GM12878 (cell line): ENCODE results near the gene LRTM1. TPM values are rescaled to one million over a fixed set of nuclear protein-coding genes. Genes with fewer than 3 reads are reported as not detected.

Source experiments
- ATAC-seq: fragments of 200-7000 bp; cut with Tn5 transposase; 3 replicates; pipeline ENCODE4 v1.9.1; 2020; ENCODE audit warnings: mild to moderate bottlenecking, moderate library complexity
- BruUV-seq: library from RNA; stranded (reverse); fragments of 400-500 nt; replicated peaks from 2 replicates; lab custom pipeline; 2021; lab: Mats Ljungman, UMichigan
- CTCF ChIA-PET: fragments of 300-600 bp; sonication (Branson Sonifier 250); formaldehyde crosslinking; extraction: SDS; loops from one replicate; lab custom pipeline; 2021; ENCODE audit warnings: inconsistent platforms; lab: Yijun Ruan, JAX
- POLR2A ChIA-PET: fragments of 350-600 bp; formaldehyde crosslinking; extraction: SDS; loops from one replicate; lab custom pipeline; 2021; ENCODE audit warnings: inconsistent platforms; lab: Charles Lee
- RAD21 ChIA-PET: fragments of 300-600 bp; sonication (Branson Sonifier 250); formaldehyde crosslinking; loops from one replicate; lab custom pipeline; 2023; ENCODE audit warnings: antibody characterized with exemption; ENCODE audit not compliant: unreplicated experiment; lab: Charles Lee
- SMC1A ChIA-PET: fragments of 300-600 bp; sonication (Branson Sonifier 250); formaldehyde crosslinking; loops from one replicate; lab custom pipeline; 2023; ENCODE audit not compliant: unreplicated experiment, uncharacterized antibody; lab: Charles Lee
- DNase-seq: peaks from one replicate; pipeline ENCODE4 v3.0.0-alpha.2; 2011; ENCODE audit warnings: low read depth, low spot score
- FAIRE-seq: peaks from 3 replicates; lab custom pipeline; 2011; peaks lifted over from hg19 to GRCh38; lab: Jason Lieb, UNC
- H2AFZ ChIP-seq: 2 replicates; pipeline ENCODE4 v1.6.0; 2011; ENCODE audit warnings: low read depth, low read length, control low read depth; ENCODE audit not compliant: control insufficient read depth
- H3K27ac ChIP-seq: 2 replicates; pipeline ENCODE4 v1.5.1; 2011; ENCODE audit warnings: control low read depth; ENCODE audit not compliant: control insufficient read depth, insufficient read depth
- H3K27me3 ChIP-seq, 2 experiments: replicated peaks in 1 of 2; 2 replicates each; pipeline versions ENCODE4 v1.6.0 to v1.6.1; 2011; ENCODE audit warnings: low read length in 1 of 2; ENCODE audit not compliant: control insufficient read depth in 2 of 2, insufficient read depth in 2 of 2
- H3K36me3 ChIP-seq, 2 experiments: 2 replicates each; pipeline ENCODE4 v1.5.1; 2011; ENCODE audit warnings: low read length in 1 of 2; ENCODE audit not compliant: control insufficient read depth in 2 of 2, insufficient read depth in 2 of 2
- H3K4me1 ChIP-seq: 2 replicates; pipeline ENCODE4 v1.6.1; 2011; ENCODE audit warnings: mild to moderate bottlenecking, low read length, moderate library complexity, mixed read lengths; ENCODE audit not compliant: control insufficient read depth, insufficient read depth
- H3K4me2 ChIP-seq: 2 replicates; pipeline ENCODE4 v1.6.0; 2011; ENCODE audit warnings: control low read depth; ENCODE audit not compliant: control insufficient read depth, insufficient read depth
- H3K4me3 ChIP-seq: fragments of 200-600 bp; sonication (generic); 2 replicates; pipeline ENCODE4 v1.5.1; 2016
- H3K79me2 ChIP-seq: 2 replicates; pipeline ENCODE4 v1.6.0; 2011; ENCODE audit warnings: low read length; ENCODE audit not compliant: control insufficient read depth, insufficient read depth
- H3K9ac ChIP-seq: 2 replicates; pipeline ENCODE4 v1.8.0; 2011; ENCODE audit warnings: low read length, control low read depth, mixed read lengths; ENCODE audit not compliant: control insufficient read depth, insufficient read depth
- H3K9me3 ChIP-seq: replicated peaks from 3 replicates; pipeline ENCODE4 v1.5.1; 2011; ENCODE audit warnings: mild to moderate bottlenecking, low read length; ENCODE audit not compliant: control insufficient read depth, insufficient read depth
- H4K20me1 ChIP-seq: 2 replicates; pipeline ENCODE4 v1.6.0; 2011; ENCODE audit not compliant: control insufficient read depth, insufficient read depth
- CREM ChIP-seq: IDR thresholded peaks from 2 replicates; pipeline ENCODE4 v1.6.1; 2014; ENCODE audit warnings: antibody characterized with exemption, low read depth
- E4F1 ChIP-seq: fragments of 450-650 bp; IDR thresholded peaks from 2 replicates; pipeline ENCODE4 v1.6.1; 2018; ENCODE audit warnings: borderline replicate concordance, mild to moderate bottlenecking; ENCODE audit not compliant: partially characterized antibody
- FOXM1 ChIP-seq: IDR thresholded peaks from 2 replicates; pipeline ENCODE4 v1.6.1; 2012; ENCODE audit warnings: low read depth, mild to moderate bottlenecking, inconsistent platforms, low read length, moderate library complexity
- HDGF ChIP-seq: fragments of 450-650 bp; IDR thresholded peaks from 2 replicates; pipeline ENCODE4 v1.6.1; 2016; ENCODE audit warnings: antibody characterized with exemption
- MYB ChIP-seq: fragments of 150-350 bp; IDR thresholded peaks from 2 replicates; pipeline ENCODE4 v1.6.1; 2014; ENCODE audit warnings: mild to moderate bottlenecking, low read depth, low read length, borderline replicate concordance
- NR2F1 ChIP-seq: fragments of 450-650 bp; conservative IDR thresholded peaks from 2 replicates; pipeline ENCODE4 v1.6.1; 2017; ENCODE audit warnings: mild to moderate bottlenecking
- POU2F2 ChIP-seq: IDR thresholded peaks from 3 replicates; pipeline ENCODE4 v1.6.1; 2011; ENCODE audit warnings: low read depth, mild to moderate bottlenecking, low read length, borderline replicate concordance
- RFX5 ChIP-seq: IDR thresholded peaks from 2 replicates; pipeline ENCODE4 v1.6.1; 2011; ENCODE audit warnings: low read depth, low read length, improper control_type of control experiment
- SMARCA5 ChIP-seq: fragments of 450-650 bp; IDR thresholded peaks from 2 replicates; pipeline ENCODE4 v1.6.1; 2017; ENCODE audit warnings: mild to moderate bottlenecking
- SREBF2 ChIP-seq: IDR thresholded peaks from 2 replicates; pipeline ENCODE4 v1.6.1; 2012; ENCODE audit warnings: mild to moderate bottlenecking, low read length
- SRF ChIP-seq, 2 experiments: IDR thresholded peaks; 2 replicates each; pipeline ENCODE4 v1.6.1; 2011; ENCODE audit warnings: low read depth in 2 of 2, low read length in 2 of 2, mild to moderate bottlenecking in 1 of 2, moderate library complexity in 1 of 2
- TARDBP ChIP-seq: IDR thresholded peaks from 2 replicates; pipeline ENCODE4 v1.6.1; 2016; ENCODE audit warnings: borderline replicate concordance
- YY1 ChIP-seq: IDR thresholded peaks from 2 replicates; pipeline ENCODE4 v1.6.1; 2011; ENCODE audit warnings: low read depth, mild to moderate bottlenecking, low read length
- ZBTB11 ChIP-seq: fragments of 450-650 bp; formaldehyde crosslinking; IDR thresholded peaks from 2 replicates; pipeline ENCODE4 v1.5.0; 2022; ENCODE audit warnings: mild to moderate bottlenecking, missing genetic modification characterization
- ZNF217 ChIP-seq: fragments of 450-650 bp; IDR thresholded peaks from 2 replicates; pipeline ENCODE4 v1.6.1; 2017; ENCODE audit warnings: antibody characterized with exemption, mild to moderate bottlenecking
- ZNF384 ChIP-seq: IDR thresholded peaks from 2 replicates; pipeline ENCODE4 v1.6.1; 2012; ENCODE audit warnings: low read depth, mild to moderate bottlenecking, low read length, improper control_type of control experiment, borderline replicate concordance
- ZNF592 ChIP-seq: fragments of 450-650 bp; IDR thresholded peaks from 2 replicates; pipeline ENCODE4 v1.6.1; 2017; ENCODE audit warnings: mild to moderate bottlenecking, moderate library complexity
- WGBS: methylation state at CpG from one replicate; pipeline ENCODE4 v1.1.6; 2016; ENCODE audit warnings: low lambda C conversion rate; ENCODE audit not compliant: insufficient replicate concordance, insufficient coverage; ENCODE audit errors: missing lambda C conversion rate; 5-methylcytosine and 5-hydroxymethylcytosine counted together
- in situ Hi-C: fragments of 300-500 bp; cut with MboI; formaldehyde crosslinking; loops from 9 replicates; pipeline ENCODE4 v1.14.3; 2018; ENCODE audit warnings: mixed read lengths
- intact Hi-C: fragments of 100-400 bp; cut with micrococcal nuclease; formaldehyde crosslinking; loops from one replicate; pipeline ENCODE4 v1.14.2; 2022; ENCODE audit not compliant: unreplicated experiment
- polyA plus RNA-seq, 11 experiments: library from polyadenylated mRNA; depleted of rRNA in 4 of 11; unstranded in 6 of 11; stranded (reverse) in 5 of 11; fragments of >200 nt; fragmentation: Nextera tagmentation in 4 of 11; fragmentation: Illumina TruSeq in 1 of 11; extraction: Ambion mirVana in 4 of 11; extraction: Trizol in 1 of 11; gene quantifications; 1 replicate in 1 of 11; 2 replicates in 10 of 11; pipeline versions ENCODE4 v1.2.1 to v1.2.3, GENCODE V29; 2011 to 2016; ENCODE audit warnings: inconsistent platforms in 2 of 11, missing spikeins in 2 of 11, low read depth in 1 of 11
- total RNA-seq, 4 experiments: library from RNA; depleted of rRNA in 3 of 4; stranded (reverse); fragments of >200 nt in 3 of 4; fragmentation: Illumina TruSeq in 1 of 4; extraction: Trizol in 1 of 4; gene quantifications; 2 replicates each; pipeline versions ENCODE4 v1.2.1 to v1.2.3, GENCODE V29; 2013 to 2021

LRTM1 gene
- total and polyA plus RNA-seq, 10 of the 15 experiments (the other 5 are each of a cell fraction or from before 2014, with no cell fraction given), result 0.08 TPM; not detected in 9

- Histone ChIP-seq H3K4me2 (no peak overlapping the region), H3K36me3 (no peaks in the 10 kb centered on the region), H3K27ac (no peak overlapping the region), H3K9ac (no peak overlapping the region), H3K4me3 (no peak overlapping the region), H3K79me2 (no peaks in the 10 kb centered on the region), H3K9me3 (no peaks in the 10 kb centered on the region), H3K4me1 (no peaks in the 10 kb centered on the region), H2AFZ (no peak overlapping the region), H3K27me3 (no peaks in the 10 kb centered on the region; a peak in 1 of 4 replicates), H4K20me1 (no peaks in the 10 kb centered on the region)
- FAIRE-seq (no peak), ATAC-seq (no peak), DNase-seq (no peak)
- intact Hi-C loops (no loop called here), in situ Hi-C loops (no loop called here)
- POLR2A ChIA-PET, result no interaction called here
- SMC1A ChIA-PET, result no interaction called here
- RAD21 ChIA-PET, result no interaction called here
- BruUV-seq, result no TSS peak
- WGBS, result 90% methylated on average over 6 of the region's 6 CpGs
- CTCF ChIA-PET, result no interaction called here
- TF ChIP-seq SMARCA5 (no peak), MYB (no peak), CREM (no peak), ZNF592 (no peak), FOXM1 (no peak), ZNF217 (no peak), HDGF (no peak), POU2F2 (no peak), ZBTB11 (no peak), TARDBP (no peak), ZNF384 (no peak), YY1 (no peak), SRF (IDR thresholded peaks at IDR 0.05; ENCODE audit: low read depth in 2 of 2, low read length in 2 of 2) (no peak), RFX5 (no peak), E4F1 (no peak), SREBF2 (no peak), NR2F1 (no peak)
Measured at GRCh38 chr3:54955941-54956340, 28.1 kb upstream of the LRTM1 start.
